Measurements from ENCODE around the gene SAXO1. TPM values are rescaled to one million over a fixed set of nuclear protein-coding genes. Genes with fewer than 3 reads are reported as not detected.

The SAXO1 gene
- total RNA-seq, 1 donor from 2014 or later, result 0.15 TPM

GRCh38 chr9:18905028-18905882 is 127.8 kb downstream of the SAXO1 start:
- H3K4me1 ChIP-seq, result no peaks in the 10 kb centered on the region
- H3K27ac ChIP-seq, result no peak overlapping the region
- no peak for DNase-seq
- H3K36me3 ChIP-seq, result no peaks in the 10 kb centered on the region
- no peak overlapping the region for H3K4me3 ChIP-seq
- ATAC-seq, result no peak
- intact Hi-C loops (cut with DNase I), result no loop called here
- H3K9me3 ChIP-seq, result peaks cover 15% of the 10 kb centered on the region
- no peaks in the 10 kb centered on the region for H3K27me3 ChIP-seq (ENCODE audit: low read depth)
- TF ChIP-seq CTCF (IDR thresholded peaks at IDR 0.05), result no peak

- DNase-seq, result no peak
- peaks cover 15% of the 10 kb centered on the region for H3K9me3 ChIP-seq
- intact Hi-C loops (cut with DNase I), result no loop called here
Observed at GRCh38 chr9:18903450-18903849, 129.6 kb downstream of the SAXO1 start.

GRCh38 chr9:18896531-18897179 is 136.4 kb downstream of the SAXO1 start:
- no peaks in the 10 kb centered on the region for H3K27me3 ChIP-seq (ENCODE audit: low read depth)
- H3K36me3 ChIP-seq, result no peaks in the 10 kb centered on the region

More at GRCh38 chr9:18903450-18903849, 129.6 kb downstream of the SAXO1 start:
- Histone ChIP-seq H3K4me3 (no peak overlapping the region), H3K27me3 (ENCODE audit: low read depth) (no peaks in the 10 kb centered on the region), H3K36me3 (no peaks in the 10 kb centered on the region), H3K27ac (no peak overlapping the region), H3K4me1 (no peaks in the 10 kb centered on the region)
- no peak for ATAC-seq
- no peak for TF ChIP-seq CTCF (IDR thresholded peaks at IDR 0.05)

GRCh38 chr9:18896004-18896403 is 137.0 kb downstream of the SAXO1 start:
- no peaks in the 10 kb centered on the region for H3K36me3 ChIP-seq
- intact Hi-C loops (cut with DNase I), result no loop called here

More at GRCh38 chr9:18896531-18897179, 136.4 kb downstream of the SAXO1 start:
- no peak for TF ChIP-seq CTCF (IDR thresholded peaks at IDR 0.05)
- intact Hi-C loops (cut with DNase I), result no loop called here
- Histone ChIP-seq H3K27ac (no peak overlapping the region), H3K9me3 (peaks cover 13% of the 10 kb centered on the region), H3K4me3 (no peak overlapping the region), H3K4me1 (no peaks in the 10 kb centered on the region)
- ATAC-seq, result no peak
- DNase-seq, result no peak

GRCh38 chr9:18893491-18893890 is 139.5 kb downstream of the SAXO1 start:
- Histone ChIP-seq H3K36me3 (no peaks in the 10 kb centered on the region), H3K9me3 (peaks cover 5% of the 10 kb centered on the region), H3K4me1 (no peaks in the 10 kb centered on the region), H3K27ac (no peak overlapping the region), H3K27me3 (ENCODE audit: low read depth) (no peaks in the 10 kb centered on the region), H3K4me3 (no peak overlapping the region)
- DNase-seq, result no peak
- no peak for TF ChIP-seq CTCF (IDR thresholded peaks at IDR 0.05)
- ATAC-seq, result no peak
- intact Hi-C loops (cut with DNase I), result no loop called here

More at GRCh38 chr9:18896004-18896403, 137.0 kb downstream of the SAXO1 start:
- no peak for TF ChIP-seq CTCF (IDR thresholded peaks at IDR 0.05)
- no peak overlapping the region for H3K27ac ChIP-seq
- ATAC-seq, result no peak
- H3K4me3 ChIP-seq, result no peak overlapping the region
- H3K27me3 ChIP-seq (ENCODE audit: low read depth), result no peaks in the 10 kb centered on the region
- H3K9me3 ChIP-seq, result peaks cover 7% of the 10 kb centered on the region
- DNase-seq, result no peak
- H3K4me1 ChIP-seq, result no peaks in the 10 kb centered on the region
